Gastroesophageal sphincter (tissue), 3 donors: Measurements from ENCODE around the gene ANKRD60.

ENCODE experiments used
- CTCF ChIP-seq, 4 experiments: fragments of 200-600 bp in 2 of 4; fragments of 450-650 bp in 2 of 4; sonication (generic) in 1 of 4; IDR thresholded peaks; one replicate each; pipeline ENCODE4 v1.5.1; 2017 to 2019; ENCODE audit warnings: antibody characterized with exemption in 4 of 4, mild to moderate bottlenecking in 2 of 4, moderate library complexity in 2 of 4
- POLR2AphosphoS5 ChIP-seq: sonication (generic); formaldehyde crosslinking; IDR thresholded peaks from one replicate; pipeline ENCODE4 v1.6.1; 2017; ENCODE audit warnings: antibody characterized with exemption

- no peak for TF ChIP-seq CTCF (IDR thresholded peaks at IDR 0.05)
- TF ChIP-seq POLR2AphosphoS5: no peak
Measured at GRCh38 chr20:58225452-58226200, 2.8 kb downstream of the ANKRD60 start.
